Left kidney (tissue), 2 donors: ENCODE measurements around the gene ARFGAP3. TPM values are rescaled to one million over a fixed set of nuclear protein-coding genes. Genes with fewer than 3 reads are reported as not detected.

Experiments used
- DNase-seq: peaks from one replicate; pipeline ENCODE4 v3.0.0-alpha.2; 2013
- polyA plus RNA-seq: library from polyadenylated mRNA; unstranded; fragments of 120-200 nt; gene quantifications from one replicate; pipeline ENCODE4 v1.2.1, GENCODE V29; 2013; ENCODE audit not compliant: insufficient read length

Gene ARFGAP3
- polyA plus RNA-seq, 1 donor, result 52.4 TPM

GRCh38 chr22:42865536-42865935, 8.5 kb upstream of the ARFGAP3 start:
- no peak for DNase-seq

- DNase-seq, result no peak
Measured at GRCh38 chr22:42863349-42863961, 6.4 kb upstream of the ARFGAP3 start.

- DNase-seq, result no peak
Measured at GRCh38 chr22:42862045-42862734, 5.1 kb upstream of the ARFGAP3 start.

GRCh38 chr22:42860968-42861367, 3.9 kb upstream of the ARFGAP3 start:
- no peak for DNase-seq

GRCh38 chr22:42857845-42858481, 890 bp upstream of the ARFGAP3 start:
- DNase-seq, result no peak

GRCh38 chr22:42856179-42856864, 751 bp downstream of the ARFGAP3 start:
- peak; percentile 40 for DNase-seq

- DNase-seq, result no peak
Measured at GRCh38 chr22:42855721-42856120, 1.4 kb downstream of the ARFGAP3 start.

GRCh38 chr22:42855211-42855610, 1.9 kb downstream of the ARFGAP3 start:
- no peak for DNase-seq

- no peak for DNase-seq
Measured at GRCh38 chr22:42848941-42849550, 8.0 kb downstream of the ARFGAP3 start.

GRCh38 chr22:42847110-42847509, 10.0 kb downstream of the ARFGAP3 start:
- DNase-seq, result no peak

- no peak for DNase-seq
Measured at GRCh38 chr22:42844756-42845155, 12.3 kb downstream of the ARFGAP3 start.

GRCh38 chr22:42842658-42843370, 14.3 kb downstream of the ARFGAP3 start:
- DNase-seq, result no peak

- DNase-seq, result no peak
Measured at GRCh38 chr22:42841444-42841843, 15.6 kb downstream of the ARFGAP3 start.

- no peak for DNase-seq
Measured at GRCh38 chr22:42837556-42837955, 19.5 kb downstream of the ARFGAP3 start.

GRCh38 chr22:42836026-42836425, 21.0 kb downstream of the ARFGAP3 start:
- DNase-seq, result no peak

- DNase-seq, result no peak
Measured at GRCh38 chr22:42834177-42834949, 22.7 kb downstream of the ARFGAP3 start.

- DNase-seq, result no peak
Measured at GRCh38 chr22:42833104-42833503, 24.0 kb downstream of the ARFGAP3 start.

GRCh38 chr22:42831712-42832111, 25.4 kb downstream of the ARFGAP3 start:
- no peak for DNase-seq

- no peak for DNase-seq
Measured at GRCh38 chr22:42830161-42830560, 26.9 kb downstream of the ARFGAP3 start.

- DNase-seq, result no peak
Measured at GRCh38 chr22:42829302-42829701, 27.8 kb downstream of the ARFGAP3 start.

GRCh38 chr22:42825796-42826195, 31.3 kb downstream of the ARFGAP3 start:
- no peak for DNase-seq
